Prostate gland (tissue), 2 donors: ENCODE measurements around the gene NFE2L3.

ENCODE experiments used
- CTCF ChIP-seq, 4 experiments: fragments of 200-600 bp in 2 of 4; fragments of 450-650 bp in 2 of 4; sonication (generic) in 2 of 4; IDR thresholded peaks; 1 replicate in 3 of 4; 2 replicates in 1 of 4; pipeline ENCODE4 v1.5.1; 2016 to 2019; ENCODE audit warnings: antibody characterized with exemption in 4 of 4, mild to moderate bottlenecking in 2 of 4, moderate library complexity in 2 of 4
- POLR2A ChIP-seq: fragments of 450-650 bp; IDR thresholded peaks from one replicate; pipeline ENCODE4 v1.6.1; 2016; ENCODE audit warnings: antibody characterized with exemption, mild to moderate bottlenecking
- POLR2AphosphoS5 ChIP-seq: sonication (generic); formaldehyde crosslinking; IDR thresholded peaks from one replicate; pipeline ENCODE4 v1.6.1; 2017; ENCODE audit warnings: antibody characterized with exemption

GRCh38 chr7:26171601-26172000 lies 19.6 kb downstream of the NFE2L3 start:
- no peak for TF ChIP-seq CTCF (IDR thresholded peaks at IDR 0.05)
- no peak for TF ChIP-seq POLR2AphosphoS5
- no peak for TF ChIP-seq POLR2A
